Measurements from ENCODE around the gene PLA2G4D.

The PLA2G4D gene

DNA sequence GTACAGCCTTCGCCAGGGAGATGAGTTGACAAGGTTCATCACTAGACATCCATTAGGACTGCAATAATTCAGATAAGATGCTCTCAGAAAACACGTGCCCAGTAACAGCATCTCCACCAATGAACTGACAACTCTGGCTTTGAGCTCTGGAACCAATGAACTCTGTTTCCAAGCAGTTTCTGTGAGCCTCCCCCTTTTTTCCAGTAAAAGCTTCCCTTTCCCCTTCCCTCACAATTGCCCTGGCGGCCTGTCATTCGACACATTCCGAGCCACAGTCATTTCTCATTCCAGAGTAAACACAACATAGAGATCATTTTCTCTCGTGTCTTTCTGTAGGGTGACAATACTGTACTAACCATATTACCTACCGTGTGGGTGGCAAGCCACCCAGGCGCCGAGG lies 3.6 kb downstream of the PLA2G4D start:
- H3K4me3 ChIP-seq (ENCODE audit: low read depth, low read length): no peak overlapping the region
- TF ChIP-seq, protein P1, sequence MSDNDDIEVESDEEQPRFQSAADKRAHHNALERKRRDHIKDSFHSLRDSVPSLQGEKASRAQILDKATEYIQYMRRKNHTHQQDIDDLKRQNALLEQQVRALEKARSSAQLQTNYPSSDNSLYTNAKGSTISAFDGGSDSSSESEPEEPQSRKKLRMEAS (IDR thresholded peaks at IDR 0.05; ENCODE audit: low read depth, low read length): no peak
- TF ChIP-seq, protein P2, sequence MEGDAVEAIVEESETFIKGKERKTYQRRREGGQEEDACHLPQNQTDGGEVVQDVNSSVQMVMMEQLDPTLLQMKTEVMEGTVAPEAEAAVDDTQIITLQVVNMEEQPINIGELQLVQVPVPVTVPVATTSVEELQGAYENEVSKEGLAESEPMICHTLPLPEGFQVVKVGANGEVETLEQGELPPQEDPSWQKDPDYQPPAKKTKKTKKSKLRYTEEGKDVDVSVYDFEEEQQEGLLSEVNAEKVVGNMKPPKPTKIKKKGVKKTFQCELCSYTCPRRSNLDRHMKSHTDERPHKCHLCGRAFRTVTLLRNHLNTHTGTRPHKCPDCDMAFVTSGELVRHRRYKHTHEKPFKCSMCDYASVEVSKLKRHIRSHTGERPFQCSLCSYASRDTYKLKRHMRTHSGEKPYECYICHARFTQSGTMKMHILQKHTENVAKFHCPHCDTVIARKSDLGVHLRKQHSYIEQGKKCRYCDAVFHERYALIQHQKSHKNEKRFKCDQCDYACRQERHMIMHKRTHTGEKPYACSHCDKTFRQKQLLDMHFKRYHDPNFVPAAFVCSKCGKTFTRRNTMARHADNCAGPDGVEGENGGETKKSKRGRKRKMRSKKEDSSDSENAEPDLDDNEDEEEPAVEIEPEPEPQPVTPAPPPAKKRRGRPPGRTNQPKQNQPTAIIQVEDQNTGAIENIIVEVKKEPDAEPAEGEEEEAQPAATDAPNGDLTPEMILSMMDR (IDR thresholded peaks at IDR 0.05; ENCODE audit: low read depth, low read length): no peak
- TF ChIP-seq MYC (IDR thresholded peaks at IDR 0.05; ENCODE audit: low read depth, low read length) (no peak), POLR2A (IDR thresholded peaks at IDR 0.05; ENCODE audit: extremely low read depth, insufficient read length) (no peak)
- DNase-seq (ENCODE audit: low read depth): no peak

DNA sequence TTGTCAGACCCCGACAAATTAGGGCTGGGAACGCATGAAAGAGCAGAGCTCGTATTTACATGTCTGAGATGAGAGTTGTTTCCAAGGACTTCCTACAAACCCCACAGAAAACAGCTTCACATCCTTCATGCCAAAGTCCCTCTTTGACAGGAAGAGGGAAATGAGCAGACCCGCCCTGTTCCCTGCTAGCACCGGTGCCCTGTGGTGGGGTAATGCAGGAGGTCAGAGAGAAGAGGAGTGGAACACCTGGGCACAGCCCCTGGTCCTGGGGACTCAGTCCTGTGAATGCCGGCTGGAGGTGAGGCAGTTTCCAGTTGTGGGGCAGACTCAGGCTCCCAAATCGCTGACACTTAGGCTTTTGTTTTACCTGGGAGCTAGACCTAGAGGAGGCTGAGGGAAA lies 4.0 kb downstream of the PLA2G4D start:
- no peak overlapping the region for H3K4me3 ChIP-seq (ENCODE audit: low read depth, low read length)
- no peak for DNase-seq (ENCODE audit: low read depth)
- TF ChIP-seq MYC (IDR thresholded peaks at IDR 0.05; ENCODE audit: low read depth, low read length) (no peak), POLR2A (IDR thresholded peaks at IDR 0.05; ENCODE audit: extremely low read depth, insufficient read length) (no peak)
- TF ChIP-seq, protein P1 (IDR thresholded peaks at IDR 0.05; ENCODE audit: low read depth, low read length): no peak
- TF ChIP-seq, protein P2 (IDR thresholded peaks at IDR 0.05; ENCODE audit: low read depth, low read length): no peak

DNA sequence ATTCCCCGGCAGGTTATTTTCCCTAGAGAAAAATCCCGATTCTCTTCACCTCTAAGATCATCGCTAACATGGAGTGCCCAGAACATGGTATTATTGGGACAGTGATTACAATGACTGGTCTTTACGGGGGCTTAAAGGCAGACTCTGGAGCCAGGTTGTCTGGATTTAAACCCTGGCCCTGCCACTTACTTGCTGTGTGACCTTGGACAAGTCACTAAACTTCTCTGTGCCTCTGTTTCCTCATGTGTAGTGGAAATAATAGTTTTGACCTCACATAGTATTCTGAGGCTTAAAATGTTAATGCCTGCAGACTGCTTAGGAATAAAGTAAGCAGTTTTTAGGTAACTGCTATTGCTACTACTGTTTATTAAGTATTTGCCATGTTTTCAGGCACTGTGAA lies 4.4 kb downstream of the PLA2G4D start:
- H3K4me3 ChIP-seq (ENCODE audit: low read depth, low read length): no peak overlapping the region
- no peak for DNase-seq (ENCODE audit: low read depth)
- TF ChIP-seq, protein P2 (IDR thresholded peaks at IDR 0.05; ENCODE audit: low read depth, low read length): no peak
- TF ChIP-seq POLR2A (IDR thresholded peaks at IDR 0.05; ENCODE audit: extremely low read depth, insufficient read length): no peak
- TF ChIP-seq, protein P1 (IDR thresholded peaks at IDR 0.05; ENCODE audit: low read depth, low read length): no peak

DNA sequence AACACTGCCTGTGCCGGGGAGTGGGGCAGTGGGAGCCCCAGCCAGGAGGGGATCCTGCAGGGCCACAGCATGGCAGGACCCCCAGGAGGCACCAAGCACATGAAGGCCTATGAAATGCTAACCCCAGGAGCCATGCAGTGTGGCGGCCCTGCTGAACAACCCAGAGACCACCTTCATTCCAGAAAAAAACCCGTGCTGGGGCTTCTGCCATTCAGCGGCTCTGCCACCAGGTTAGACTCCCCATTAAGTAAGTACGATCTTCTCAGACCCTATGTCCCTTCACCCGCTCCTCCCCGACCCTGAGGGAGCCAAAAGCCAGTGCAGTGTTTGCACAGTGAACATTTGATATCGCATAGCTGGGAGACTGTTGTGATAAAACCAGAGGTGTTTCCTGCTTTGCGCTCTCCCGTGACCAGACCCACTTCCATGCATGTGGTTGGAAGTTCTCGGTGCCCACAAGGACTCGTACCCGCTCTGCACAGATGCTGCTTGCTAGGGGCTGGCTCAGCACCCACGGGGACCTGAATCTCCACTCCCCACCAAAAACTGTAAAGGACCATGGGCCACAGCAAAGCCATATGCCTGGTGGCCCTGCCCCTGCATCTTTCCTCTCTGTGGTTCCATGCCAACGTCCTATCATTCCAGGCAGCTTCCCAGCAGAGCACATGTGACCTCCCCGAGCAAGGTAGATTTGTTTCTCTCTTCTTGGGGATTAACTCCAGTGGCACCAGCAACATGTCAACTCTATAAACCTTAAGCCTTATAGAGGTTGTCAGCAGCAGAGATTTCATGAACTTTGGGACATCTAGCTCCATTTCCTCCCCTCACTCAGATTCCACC lies 5.3 kb downstream of the PLA2G4D start:
- TF ChIP-seq MYC (IDR thresholded peaks at IDR 0.05; ENCODE audit: low read depth, low read length) (no peak), POLR2A (IDR thresholded peaks at IDR 0.05; ENCODE audit: extremely low read depth, insufficient read length) (no peak)
- TF ChIP-seq, protein P1 (IDR thresholded peaks at IDR 0.05; ENCODE audit: low read depth, low read length): no peak
- TF ChIP-seq, protein P2 (IDR thresholded peaks at IDR 0.05; ENCODE audit: low read depth, low read length): no peak
- no peak for DNase-seq (ENCODE audit: low read depth)
- H3K4me3 ChIP-seq (ENCODE audit: low read depth, low read length): no peak overlapping the region

DNA sequence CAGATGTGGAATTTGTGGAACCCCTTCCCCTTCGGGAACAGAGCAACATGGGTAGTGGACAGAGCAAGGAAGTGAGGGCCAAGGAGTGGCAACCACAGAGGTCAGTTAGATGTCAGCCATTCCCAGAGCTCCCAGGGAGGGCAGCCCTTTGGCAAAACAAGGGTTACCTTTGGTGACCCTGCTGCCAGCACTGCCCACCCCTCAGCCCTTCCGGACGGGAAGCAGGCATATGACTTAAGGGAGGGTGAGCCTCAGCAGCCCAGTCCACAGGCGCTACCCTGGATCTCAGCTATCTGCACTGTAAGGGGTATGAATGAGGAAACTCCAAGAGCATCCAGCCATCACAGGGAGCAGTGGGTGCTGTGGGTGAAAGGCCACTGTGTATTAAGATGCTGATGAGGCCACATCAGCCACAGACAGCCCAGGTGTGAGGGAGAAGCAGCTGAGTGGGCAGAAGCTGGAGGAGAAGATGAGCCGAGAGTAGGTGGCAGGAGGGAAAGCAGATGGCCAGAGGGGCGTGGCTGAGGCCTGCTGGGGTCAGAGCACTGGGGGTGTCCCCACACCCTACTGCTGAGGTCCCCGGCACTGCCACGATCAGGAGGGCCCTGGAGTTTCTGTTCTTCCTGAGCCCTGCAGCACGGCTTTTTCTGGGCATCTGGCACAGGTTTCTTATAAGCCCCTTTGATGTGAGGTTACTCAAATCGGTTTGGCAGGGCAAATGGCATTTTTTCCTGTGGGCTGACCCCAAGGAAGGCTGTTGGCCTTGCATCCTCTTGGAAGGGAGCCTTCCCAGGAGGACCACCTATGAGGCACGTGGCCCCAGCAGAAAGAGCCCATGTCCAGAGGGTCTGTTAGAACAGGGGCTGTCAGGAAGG lies 6.2 kb downstream of the PLA2G4D start:
- no peak overlapping the region for H3K4me3 ChIP-seq (ENCODE audit: low read depth, low read length)
- TF ChIP-seq MYC (IDR thresholded peaks at IDR 0.05; ENCODE audit: low read depth, low read length): no peak
- TF ChIP-seq, protein P1 (IDR thresholded peaks at IDR 0.05; ENCODE audit: low read depth, low read length): no peak
- no peak for TF ChIP-seq POLR2A (IDR thresholded peaks at IDR 0.05; ENCODE audit: extremely low read depth, insufficient read length)
- no peak for DNase-seq (ENCODE audit: low read depth)
